T-helper 1 cell treated with Interleukin-12 subunit alpha and Interleukin-12 subunit beta and Interleukin-4 antibody, amounts not matched to agents 30 ng/mL and 1 ng/mL, for 36 hours (primary cell): ENCODE data around the gene TPRN. TPM values are rescaled to one million over a fixed set of nuclear protein-coding genes. Genes with fewer than 3 reads are reported as not detected.

ENCODE experiments used
- intact Hi-C: fragments of 100-400 bp; cut with micrococcal nuclease; formaldehyde crosslinking; loops from one replicate; pipeline ENCODE4 v1.15.1; 2024
- total RNA-seq: library from RNA; stranded (reverse); gene quantifications from 2 replicates; pipeline ENCODE4 v1.2.3, GENCODE V29; 2022

Gene TPRN
- total RNA-seq, 1 donor from 2014 or later: 9.5 TPM

GRCh38 chr9:137237759-137238726, 37.5 kb upstream of the TPRN start:
- intact Hi-C loops: no loop called here

DNA sequence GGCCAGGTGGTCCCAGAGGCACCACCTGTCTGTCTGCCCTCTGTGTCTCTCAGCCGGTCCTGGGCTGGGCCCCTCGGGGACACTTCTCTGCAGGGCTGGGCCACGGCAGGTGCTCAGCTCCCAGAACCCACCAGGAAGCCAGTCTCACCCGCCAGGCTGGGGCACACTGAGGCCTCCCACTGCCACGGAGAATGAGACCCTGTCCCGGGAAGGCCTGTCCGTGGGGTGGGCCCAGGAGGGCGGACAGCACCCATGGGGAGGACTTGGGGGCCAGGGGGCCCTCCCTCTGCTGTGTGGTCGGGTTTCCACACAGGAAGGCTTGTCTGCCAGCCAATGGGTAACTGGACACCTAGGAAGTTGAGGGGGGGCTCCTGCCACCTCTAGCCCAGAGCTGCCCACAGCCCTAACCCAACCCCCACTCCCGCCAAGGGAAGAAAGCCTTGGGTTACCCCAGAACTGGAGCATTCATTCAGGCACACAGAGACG, 36.4 kb upstream of the TPRN start:
- intact Hi-C loops: loop anchor here (1.0 kb wide), 6 partner anchors 10 to 150 kb away; partner anchors contain the start of genes ANAPC2, RNF224 and SSNA1

DNA sequence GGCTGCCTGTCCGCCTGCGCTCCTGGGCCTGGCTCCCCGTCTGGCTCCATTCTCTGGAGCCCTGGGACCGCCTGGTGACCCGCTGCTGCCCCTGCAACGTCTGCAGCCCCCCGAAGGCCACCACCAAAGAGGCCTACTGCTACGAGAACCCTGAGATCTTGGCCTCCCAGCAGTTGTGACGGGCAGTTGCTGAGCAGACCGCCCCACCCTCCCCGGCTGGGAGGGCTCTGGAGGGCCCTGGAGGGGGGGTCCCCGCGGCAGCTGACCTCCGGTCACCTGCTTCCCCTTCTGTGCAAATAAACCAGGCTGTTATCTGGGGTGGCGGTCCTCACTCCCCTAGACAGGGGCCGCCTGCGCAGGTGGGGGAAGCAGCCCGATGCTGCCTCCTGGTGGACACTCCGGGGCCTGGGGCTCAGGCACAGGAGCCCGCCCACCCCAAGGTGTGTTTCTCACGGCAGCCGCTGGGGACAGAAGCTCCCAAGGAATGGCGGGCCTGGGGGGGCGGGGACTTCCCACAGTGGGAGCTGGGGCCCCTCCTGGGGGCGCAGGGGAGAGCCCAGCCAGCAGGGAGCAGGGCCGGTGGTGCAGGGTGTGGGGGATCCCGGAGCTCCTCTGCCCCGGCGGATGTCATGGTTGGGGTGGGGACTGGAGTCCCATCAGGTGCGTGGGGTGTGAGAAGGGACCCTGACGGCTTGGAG, 35.8 kb upstream of the TPRN start:
- intact Hi-C loops: loop anchor here (1.0 kb wide), 6 partner anchors 9 to 149 kb away; partner anchors contain the start of genes ANAPC2, RNF224 and SSNA1

- intact Hi-C loops: loop anchor here (1.0 kb wide), 6 partner anchors 8 to 148 kb away; partner anchors contain the start of genes ANAPC2, RNF224 and SSNA1
These were observed 35.1 kb upstream of the TPRN start for GRCh38 chr9:137235424-137236237.

DNA sequence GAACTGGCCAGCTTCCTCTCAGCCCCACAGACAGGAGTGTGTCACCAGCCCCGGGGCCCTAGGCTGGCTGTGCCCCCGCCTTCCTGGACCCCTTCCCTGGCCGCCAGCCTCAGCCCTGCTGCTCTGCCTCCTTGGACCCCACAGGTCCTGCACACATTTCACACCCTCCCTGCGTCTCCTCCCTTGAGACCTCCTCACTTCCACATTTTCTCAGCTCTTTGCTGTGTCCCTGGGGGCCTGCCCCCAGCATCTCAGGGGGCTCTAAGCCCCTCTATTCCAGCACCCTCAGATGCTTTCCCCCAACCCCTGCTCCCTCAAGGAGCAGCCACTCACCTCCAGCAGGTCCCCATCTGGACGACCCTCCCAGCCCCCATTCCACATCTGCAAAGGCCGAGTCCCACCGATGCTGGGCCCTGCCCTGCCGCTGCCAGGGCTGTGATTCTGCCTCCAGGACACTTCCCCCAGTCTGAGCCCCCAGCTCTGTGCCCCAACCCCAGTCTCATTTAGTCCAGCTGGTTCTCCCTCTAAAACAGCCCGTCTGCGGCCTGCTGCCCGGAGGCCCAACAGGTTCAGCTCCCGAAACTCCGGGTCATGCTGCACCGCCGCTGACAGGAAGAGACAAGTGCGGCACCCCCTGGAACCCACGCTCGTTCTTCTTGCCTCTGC, 34.4 kb upstream of the TPRN start:
- intact Hi-C loops: no loop called here

GRCh38 chr9:137234055-137234697, 33.6 kb upstream of the TPRN start:
- intact Hi-C loops: no loop called here

DNA sequence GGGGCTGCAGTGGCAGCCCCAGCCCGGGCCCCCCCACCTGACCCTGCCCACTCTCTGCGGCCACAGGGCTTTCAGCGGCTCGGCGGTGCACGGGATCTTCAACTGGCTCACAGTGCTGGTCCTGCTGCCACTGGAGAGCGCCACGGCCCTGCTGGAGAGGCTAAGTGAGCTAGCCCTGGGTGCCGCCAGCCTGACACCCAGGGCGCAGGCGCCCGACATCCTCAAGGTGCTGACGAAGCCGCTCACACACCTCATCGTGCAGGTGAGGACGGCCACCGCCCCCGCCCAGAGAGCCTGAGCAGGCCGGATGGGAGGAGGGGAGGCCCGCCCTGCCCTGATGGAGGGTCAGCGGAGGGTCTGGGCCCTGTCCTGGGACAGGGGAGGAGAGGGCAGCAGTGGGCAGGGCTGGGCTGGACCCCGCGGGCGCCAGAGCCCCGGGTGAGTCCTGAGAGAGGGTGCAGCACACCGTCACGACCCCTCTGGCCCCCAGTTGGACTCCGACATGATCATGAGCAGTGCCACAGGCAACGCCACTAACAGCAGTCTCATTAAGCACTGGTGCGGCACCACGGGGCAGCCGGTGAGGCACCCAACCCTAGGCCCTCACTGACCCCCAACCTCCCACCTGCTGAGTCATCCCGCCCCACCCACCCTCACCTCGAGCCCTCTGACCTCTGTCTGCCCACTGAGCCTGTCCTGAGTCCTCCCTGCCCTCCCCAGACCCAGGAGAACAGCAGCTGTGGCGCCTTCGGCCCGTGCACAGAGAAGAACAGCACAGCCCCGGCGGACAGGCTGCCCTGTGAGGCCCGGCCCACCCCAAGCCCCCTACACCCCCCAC, 32.8 kb upstream of the TPRN start:
- intact Hi-C loops: no loop called here

GRCh38 chr9:137232510-137232909, 32.0 kb upstream of the TPRN start:
- intact Hi-C loops: no loop called here

- intact Hi-C loops: no loop called here
These were observed 31.6 kb upstream of the TPRN start for GRCh38 chr9:137232101-137232500.

- intact Hi-C loops: no loop called here
These were observed 31.0 kb upstream of the TPRN start for GRCh38 chr9:137231372-137232039.

DNA sequence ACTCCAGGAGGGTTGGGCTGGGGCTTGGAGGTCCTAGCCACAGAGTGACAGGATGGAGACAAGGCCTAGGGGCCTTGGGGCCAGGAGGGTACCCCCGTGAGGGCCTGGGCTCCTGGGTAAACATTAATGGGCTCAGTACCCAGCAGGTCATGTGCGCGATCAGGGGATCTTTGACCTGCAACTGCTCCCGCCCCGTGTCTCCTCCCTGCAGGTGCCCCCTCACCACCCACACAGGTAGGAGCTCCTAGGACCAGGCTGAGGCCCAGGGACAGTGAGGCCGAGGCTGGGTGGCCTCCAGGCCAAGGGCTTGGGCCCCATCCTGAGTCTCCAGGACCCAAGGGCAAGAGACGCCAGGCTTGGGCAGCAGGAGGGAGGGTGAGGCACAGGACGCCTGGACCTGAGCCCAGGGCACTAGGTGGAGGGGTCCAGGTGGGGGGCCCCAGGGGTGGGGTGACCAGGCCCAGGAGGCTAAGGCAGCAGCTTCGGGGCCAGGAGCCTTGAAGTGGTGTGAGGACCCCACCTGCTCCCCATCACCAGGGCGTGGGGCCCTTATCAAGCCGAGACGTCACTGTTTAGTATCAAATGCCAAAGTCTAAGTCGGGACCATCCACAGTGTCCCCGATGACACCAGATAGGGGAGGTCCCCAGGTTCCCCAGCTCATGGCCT, 30.3 kb upstream of the TPRN start, which contains the start of gene SLC34A3:
Gene SLC34A3, plus strand, starts transcription at position 197 of the 667 bp plus-strand sequence. CDS start 802 bp downstream, outside the sequence.
- intact Hi-C loops: no loop called here

- intact Hi-C loops: loop anchor here (10.0 kb wide), 2 partner anchors 345 to 685 kb away; partner anchors contain the start of genes NOTCH1 and TRAF2
These were observed 29.6 kb upstream of the TPRN start for GRCh38 chr9:137229903-137230704.

GRCh38 chr9:137228968-137229896, 28.7 kb upstream of the TPRN start:
- intact Hi-C loops: loop anchor here (10.0 kb wide), 2 partner anchors 344 to 684 kb away; partner anchors contain the start of genes NOTCH1 and TRAF2

- intact Hi-C loops: loop anchor here (10.0 kb wide), 2 partner anchors 344 to 684 kb away; partner anchors contain the start of genes NOTCH1 and TRAF2
These were observed 28.0 kb upstream of the TPRN start for GRCh38 chr9:137228506-137228967.

DNA sequence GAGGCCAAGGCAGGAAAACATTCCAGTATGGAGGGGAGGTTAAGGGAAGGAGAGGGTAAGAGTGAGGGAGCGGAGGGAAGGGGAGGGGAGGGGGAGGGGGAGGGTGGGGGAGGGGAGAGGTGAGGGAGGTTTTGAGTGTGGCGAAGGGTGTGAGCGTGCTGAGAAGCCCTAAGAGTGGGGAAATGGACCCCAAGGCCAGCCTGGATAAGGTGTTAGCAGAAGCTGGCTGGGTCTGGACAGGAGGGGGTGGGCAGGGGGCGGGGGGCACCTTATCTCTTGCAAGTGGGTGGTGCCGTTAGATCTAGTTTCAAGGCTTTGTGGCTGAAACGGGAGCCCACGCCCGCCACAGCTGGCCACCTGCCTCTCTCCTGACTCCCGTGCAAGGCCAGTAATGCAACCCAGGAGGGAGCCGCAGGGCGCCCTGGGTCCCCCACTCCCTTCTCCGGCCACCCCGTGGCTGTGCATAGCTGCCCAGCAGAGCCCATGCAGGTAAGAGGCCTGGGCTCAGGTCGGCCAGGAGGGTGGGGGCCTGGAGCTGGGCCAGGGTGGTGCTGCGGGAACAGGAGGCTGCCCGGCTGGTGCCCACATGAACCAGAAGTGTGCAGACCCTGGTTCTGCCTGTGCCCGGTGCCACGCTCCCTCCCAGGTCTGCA, 27.4 kb upstream of the TPRN start:
- intact Hi-C loops: loop anchor here (1.0 to 10.0 kb wide), 6 partner anchors 8 to 683 kb away; partner anchors contain the start of genes NOTCH1, NPDC1 and TRAF2
